ENCODE data around the gene COA8. TPM values are rescaled to one million over a fixed set of nuclear protein-coding genes. Genes with fewer than 3 reads are reported as not detected.

Gene COA8, protein sequence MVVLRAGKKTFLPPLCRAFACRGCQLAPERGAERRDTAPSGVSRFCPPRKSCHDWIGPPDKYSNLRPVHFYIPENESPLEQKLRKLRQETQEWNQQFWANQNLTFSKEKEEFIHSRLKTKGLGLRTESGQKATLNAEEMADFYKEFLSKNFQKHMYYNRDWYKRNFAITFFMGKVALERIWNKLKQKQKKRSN
- polyA plus RNA-seq (ENCODE audit: insufficient read length in 4 of 4): 10 to 100 TPM; 39.1 to 48.1 (median 44.2) TPM

GRCh38 chr14:103562429-103563225, at the start of gene COA8, which contains the start of gene BAG5:
Gene COA8 (plus strand): TSS chr14:103562960. CDS start chr14:103563002, 42 bp downstream.
Gene BAG5 (minus strand): TSS chr14:103562657. CDS start chr14:103561164, 1,493 bp downstream.
- peak in 2 of 4 donors; percentile 71 to 72 for DNase-seq (ENCODE audit: low read depth in 4 of 4, low spot score in 2 of 4)

DNA sequence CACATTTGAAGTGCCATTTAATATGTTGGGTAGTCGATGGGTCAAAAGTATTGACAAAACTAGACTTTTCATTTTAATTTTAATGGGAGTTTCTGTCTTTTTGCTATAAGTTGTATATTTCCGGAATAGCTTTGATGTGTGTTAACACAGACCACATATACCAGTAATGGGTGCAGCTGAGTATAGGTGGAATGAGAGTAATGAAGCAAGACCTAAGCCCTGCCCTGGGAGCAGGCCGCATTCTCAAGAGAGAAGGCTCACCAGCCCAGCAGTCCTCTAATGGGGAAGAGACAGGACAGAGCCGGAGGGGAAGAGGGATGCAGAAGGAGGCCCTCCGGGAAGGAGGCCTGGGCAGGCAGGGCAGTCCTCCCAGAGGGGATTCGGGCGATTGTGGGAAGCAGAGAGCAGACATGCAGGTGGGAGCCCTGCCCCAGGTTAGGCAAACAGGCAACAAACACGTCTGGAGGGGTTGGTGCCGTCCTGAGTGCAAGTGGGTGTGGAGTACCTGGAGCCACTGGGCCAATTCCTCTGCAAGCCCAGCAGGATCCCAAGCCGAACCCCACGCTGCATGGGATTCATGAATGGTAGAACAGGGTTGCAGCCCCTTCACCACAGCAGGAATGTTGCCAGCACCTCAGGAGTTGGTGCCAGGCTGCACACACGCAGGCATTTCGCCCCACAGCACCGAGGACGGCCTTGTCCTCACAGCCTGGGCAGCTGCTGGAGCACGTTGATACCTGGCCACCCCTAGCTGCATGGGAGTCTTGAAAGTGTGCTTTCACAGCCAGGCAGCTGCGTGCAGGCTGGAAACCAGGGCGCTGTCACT, 48.0 kb upstream of the COA8 start:
- DNase-seq (ENCODE audit: low read depth in 4 of 4, low spot score in 2 of 4): no peak

- no peak for DNase-seq (ENCODE audit: low read depth in 4 of 4, low spot score in 2 of 4)
Observed at GRCh38 chr14:103516426-103517173, 46.2 kb upstream of the COA8 start.

- no peak for DNase-seq (ENCODE audit: low read depth in 4 of 4, low spot score in 2 of 4)
Observed at GRCh38 chr14:103517174-103517566, 45.6 kb upstream of the COA8 start.

DNA sequence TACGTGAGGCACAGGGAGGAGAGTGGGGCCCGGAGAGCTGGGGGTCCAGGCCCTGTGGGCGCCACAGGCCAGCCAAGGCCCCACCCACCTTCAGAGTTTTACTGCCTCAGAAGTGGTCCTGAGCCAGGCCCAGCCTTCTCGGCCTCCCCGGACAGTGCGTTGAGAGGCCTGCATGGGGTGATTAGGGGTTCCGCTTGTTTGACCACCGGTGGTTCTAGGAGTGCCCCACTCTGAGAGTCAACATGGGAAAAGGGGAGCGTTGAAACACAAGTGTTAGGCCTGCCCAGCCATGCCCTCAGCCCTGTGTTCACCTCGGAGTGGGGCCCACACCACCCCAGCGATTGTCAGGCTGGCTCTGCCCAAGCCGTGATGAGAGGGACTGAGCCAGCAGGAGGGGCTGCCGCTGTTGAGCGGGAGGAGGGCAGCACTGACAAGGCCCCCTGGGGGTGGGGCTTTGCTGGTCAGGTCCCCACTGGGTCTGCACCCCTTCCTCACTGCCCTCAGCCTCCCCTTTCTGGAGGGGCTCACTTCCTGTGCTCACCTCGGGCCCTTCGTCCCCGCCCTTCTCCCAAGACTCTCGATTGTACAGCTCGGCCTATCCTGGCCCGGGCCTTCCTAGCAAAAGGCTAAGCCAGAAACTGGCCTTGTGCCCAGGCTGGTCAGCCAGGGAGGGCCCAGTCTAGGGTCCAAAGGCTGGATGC, 44.9 kb upstream of the COA8 start:
- DNase-seq (ENCODE audit: low read depth in 4 of 4, low spot score in 2 of 4): no peak

DNA sequence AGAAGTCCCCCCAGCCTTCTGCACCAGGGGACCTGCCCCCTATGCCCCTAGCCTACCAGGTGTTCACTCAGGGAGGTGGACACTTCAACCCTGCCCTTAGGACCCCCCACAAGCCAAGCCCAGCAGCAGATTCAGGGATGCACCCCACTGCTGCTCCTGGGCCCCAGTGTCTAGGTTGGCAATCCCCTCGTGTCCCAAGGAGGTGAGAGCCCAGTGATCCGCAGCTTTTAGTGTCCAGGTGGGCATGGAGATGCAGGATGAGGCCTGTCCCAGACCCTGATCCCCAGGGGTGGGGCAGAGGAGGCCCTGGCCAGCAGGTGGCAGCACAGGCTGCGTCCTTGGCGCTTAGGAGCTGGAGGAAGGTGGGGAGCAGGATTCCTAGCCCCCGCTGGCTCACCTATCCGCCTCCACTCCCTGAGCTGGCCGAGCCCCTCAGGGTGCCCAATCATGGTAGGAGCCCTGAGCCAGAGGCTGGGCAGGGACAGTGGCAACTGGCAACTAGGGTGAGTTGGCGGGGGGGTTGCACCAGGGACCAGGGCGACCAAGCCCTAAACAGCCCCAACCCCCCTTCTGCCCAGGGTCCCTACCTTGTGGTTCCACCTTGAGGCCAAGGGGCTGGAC, 44.2 kb upstream of the COA8 start:
- no peak for DNase-seq (ENCODE audit: low read depth in 4 of 4, low spot score in 2 of 4)

GRCh38 chr14:103519043-103519836, 43.5 kb upstream of the COA8 start:
- no peak for DNase-seq (ENCODE audit: low read depth in 4 of 4, low spot score in 2 of 4)

- no peak for DNase-seq (ENCODE audit: low read depth in 4 of 4, low spot score in 2 of 4)
Observed at GRCh38 chr14:103519837-103520212, 42.9 kb upstream of the COA8 start.

GRCh38 chr14:103520269-103520656, 42.5 kb upstream of the COA8 start:
- DNase-seq (ENCODE audit: low read depth in 4 of 4, low spot score in 2 of 4): no peak

DNA sequence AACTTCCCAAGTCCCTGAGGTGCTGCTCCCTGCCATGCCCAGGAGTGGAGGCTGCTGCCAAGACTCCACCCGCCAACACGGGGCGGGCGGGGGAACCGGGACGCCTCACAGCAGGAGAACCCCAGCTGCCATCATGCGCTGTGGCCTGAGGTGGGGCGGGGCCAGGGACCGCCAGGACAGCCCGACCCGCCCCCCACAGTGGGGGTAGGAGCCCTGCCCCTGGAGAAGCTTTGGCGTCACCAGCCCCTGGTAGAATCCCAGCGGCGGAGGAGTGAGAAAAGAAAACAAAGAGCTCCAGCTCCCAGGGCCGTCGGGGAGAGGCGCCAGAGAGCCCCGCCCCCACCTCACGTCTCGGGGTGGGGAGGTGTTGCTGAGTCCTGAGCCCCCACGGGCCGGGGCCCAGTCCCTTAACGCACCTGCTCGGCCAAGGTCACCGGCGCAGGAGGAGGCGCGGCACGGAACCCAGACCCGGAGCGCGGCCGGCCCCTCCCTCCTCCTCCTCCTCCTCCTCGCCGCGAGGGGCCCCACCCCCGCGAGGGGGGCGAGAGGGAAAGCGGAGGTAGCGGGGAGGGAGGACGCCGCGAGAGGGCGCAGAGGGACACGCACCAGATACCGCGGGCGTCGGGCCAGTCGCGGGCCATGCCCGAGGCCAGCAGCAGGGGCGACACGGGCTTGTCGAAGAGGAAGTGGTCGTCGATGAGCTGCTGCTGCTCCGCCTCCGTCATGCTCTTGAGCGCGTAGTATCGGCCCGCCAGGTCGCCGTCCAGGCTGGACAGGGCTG, 41.9 kb upstream of the COA8 start:
- DNase-seq (ENCODE audit: low read depth in 4 of 4, low spot score in 2 of 4): no peak

GRCh38 chr14:103521438-103521950, 41.3 kb upstream of the COA8 start:
- no peak for DNase-seq (ENCODE audit: low read depth in 4 of 4, low spot score in 2 of 4)

DNA sequence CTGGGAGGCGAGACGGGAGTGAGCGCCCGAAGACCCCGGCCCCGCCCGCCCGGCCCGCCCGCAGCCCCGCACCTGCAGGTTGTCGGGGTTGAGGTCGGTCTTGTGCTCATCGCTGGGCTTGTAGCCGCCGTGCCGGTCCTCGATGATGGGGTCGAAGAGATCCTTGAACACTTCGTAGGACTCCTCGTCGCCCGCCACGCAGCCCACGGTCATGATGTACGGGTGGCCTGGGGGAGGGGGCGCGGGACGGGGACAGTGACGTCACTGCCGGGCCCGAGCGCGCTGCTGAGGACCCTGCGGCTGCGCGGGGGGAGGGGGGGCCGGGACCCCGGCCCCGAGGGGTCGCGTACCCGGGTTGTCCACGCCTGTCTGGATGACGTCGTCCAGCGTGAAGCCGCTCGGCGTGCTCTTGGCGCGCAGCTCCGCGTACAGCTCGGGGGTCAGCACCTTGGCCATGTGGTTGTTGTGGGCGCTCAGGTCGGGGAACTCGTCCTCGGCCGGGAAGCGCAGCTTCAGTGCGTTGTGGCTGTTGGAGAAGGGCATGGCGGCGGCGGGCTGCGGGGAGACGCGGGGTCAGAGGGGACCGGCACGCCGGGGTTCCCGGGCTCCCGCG, 40.7 kb upstream of the COA8 start:
- no peak for DNase-seq (ENCODE audit: low read depth in 4 of 4, low spot score in 2 of 4)

DNA sequence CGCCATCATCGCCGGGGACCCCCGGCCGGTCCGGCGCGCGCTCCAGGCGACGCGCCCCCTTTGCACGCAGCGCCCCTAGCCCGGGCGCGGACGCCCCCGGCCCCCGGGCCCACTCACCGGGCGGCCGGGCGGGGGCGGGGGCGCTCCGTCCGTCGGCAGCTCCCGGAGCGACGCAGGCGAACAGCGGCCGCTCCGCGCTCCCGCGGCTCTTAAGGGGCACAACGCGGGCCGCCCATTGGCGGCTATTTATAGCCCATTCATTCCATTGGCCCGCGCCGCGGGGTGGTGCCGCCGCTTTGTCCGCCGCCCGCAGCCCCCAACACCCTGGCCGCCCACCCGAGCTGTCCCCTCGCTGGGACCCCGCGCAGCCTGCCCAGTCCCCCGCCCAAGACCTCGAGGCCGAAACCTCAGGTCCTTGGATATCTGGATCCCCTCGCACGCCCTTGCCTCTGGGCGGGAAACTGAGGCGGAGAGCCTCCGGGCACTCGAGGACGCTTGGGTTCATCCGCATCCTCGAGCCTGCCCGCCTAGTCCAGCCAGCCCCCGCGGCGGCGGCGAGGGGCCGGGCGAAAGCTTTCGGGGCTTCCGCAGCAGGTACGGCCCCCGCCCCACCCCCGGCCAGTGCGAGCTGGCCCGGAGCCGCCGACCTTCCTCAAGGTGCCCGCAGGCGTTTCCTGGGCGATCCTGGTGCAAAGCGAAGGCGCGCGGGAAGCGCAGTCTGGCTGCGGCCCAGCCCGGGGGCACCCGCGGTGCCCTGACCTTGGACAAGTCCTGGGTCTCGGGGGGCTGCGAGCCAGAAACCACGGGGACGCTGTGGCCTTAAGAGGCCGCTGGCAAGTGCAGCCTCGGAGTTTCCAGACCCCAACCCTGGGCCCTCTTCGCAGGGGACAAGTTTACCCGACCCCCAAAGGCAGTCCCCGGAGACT, 39.8 kb upstream of the COA8 start, which contains the start of gene CKB:
CKB (minus strand) TSS at position 182 of the 926 bp plus-strand sequence. CDS start 337 bp downstream, outside the sequence.
- no peak for DNase-seq (ENCODE audit: low read depth in 4 of 4, low spot score in 2 of 4)

DNA sequence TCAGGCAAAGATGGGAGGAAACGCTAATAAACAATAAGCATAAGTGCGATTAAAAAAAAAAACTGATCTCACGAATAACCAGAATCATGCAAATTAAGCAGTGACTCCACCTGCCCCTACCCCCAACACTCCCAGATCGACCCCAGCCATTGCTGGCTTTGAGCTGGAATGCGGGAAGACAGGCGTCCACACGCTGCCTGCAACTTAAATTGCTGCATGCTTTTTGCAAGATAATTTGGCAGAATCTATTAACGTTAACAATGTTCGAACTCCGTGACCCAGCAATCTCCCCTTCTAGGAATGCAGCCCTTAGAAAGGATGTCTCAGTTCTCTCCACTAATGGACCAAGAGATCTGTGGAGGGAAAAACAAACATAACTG, 39.2 kb upstream of the COA8 start:
- DNase-seq (ENCODE audit: low read depth in 4 of 4, low spot score in 2 of 4): no peak

DNA sequence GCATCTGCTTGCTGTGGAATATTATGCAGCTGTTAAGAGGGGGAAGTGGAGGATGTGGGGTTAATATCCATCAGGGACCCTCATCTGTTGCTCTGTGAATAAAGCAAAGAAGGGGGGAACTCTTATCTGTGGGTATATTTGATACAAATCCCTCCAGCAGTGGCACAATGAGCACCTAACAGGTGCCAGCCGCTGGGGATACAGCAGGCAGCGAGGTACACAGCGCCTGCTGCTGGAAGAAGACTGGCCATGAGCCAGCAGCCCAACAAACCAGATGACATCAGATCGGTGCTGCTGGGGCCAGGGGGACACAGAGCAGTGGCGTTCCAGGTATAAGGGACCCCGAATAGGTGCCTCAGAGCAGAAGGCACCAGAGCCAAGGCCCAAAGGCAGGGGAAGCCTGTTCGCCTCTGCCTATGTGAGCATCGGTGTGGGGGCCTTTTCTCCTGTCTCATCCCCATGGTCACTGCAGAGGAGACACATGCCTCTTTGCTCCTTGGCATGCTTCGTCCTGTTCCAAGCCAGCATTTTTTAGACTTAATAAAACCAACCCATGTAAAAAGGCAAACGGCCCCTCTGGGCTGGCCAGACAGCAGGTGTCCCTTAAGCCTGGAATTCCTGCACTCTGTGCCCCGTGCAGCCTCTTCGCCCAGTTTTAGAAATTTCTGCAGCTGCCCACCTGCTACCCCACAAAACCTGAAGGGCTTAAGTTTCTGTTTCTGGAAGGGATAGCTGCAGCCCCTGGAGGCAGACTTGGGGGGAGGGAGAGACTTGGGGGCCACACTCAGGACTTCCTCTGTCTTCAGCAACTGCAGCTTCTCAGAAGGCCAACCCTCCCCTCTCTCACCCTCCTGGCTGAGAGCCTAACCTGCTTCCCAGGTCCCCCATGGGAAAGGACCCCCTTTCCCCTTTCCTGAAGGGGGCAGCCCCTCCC, 38.5 kb upstream of the COA8 start:
- no peak for DNase-seq (ENCODE audit: low read depth in 4 of 4, low spot score in 2 of 4)
